Mammary epithelial cell (primary cell): ENCODE results near the gene CHD5.

Experiments
- CTCF ChIP-seq, 2 donors: IDR thresholded peaks in 1 of 2; conservative IDR thresholded peaks in 1 of 2; 2 replicates each; pipeline ENCODE4 v1.5.1; 2011 to 2012; ENCODE audit warnings: inconsistent platforms in 2 of 2, low read length in 2 of 2, mild to moderate bottlenecking in 2 of 2, control low read depth in 1 of 2, low read depth in 1 of 2; ENCODE audit not compliant: insufficient read depth in 1 of 2; ENCODE audit errors: extremely low read depth in 1 of 2
- EZH2 ChIP-seq: IDR thresholded peaks from 2 replicates; pipeline ENCODE4 v1.6.1; 2012; ENCODE audit warnings: low read length, inconsistent platforms, borderline replicate concordance

- TF ChIP-seq CTCF (conservative IDR thresholded peaks at IDR 0.05 in 1 of 2, IDR thresholded peaks at IDR 0.05 in 1 of 2; ENCODE audit: extremely low read depth in 1 of 2, insufficient read depth in 1 of 2, low read depth in 1 of 2, low read length in 2 of 2) (no peak), EZH2 (no peak)
These were observed 49.5 kb downstream of the CHD5 start for GRCh38 chr1:6130596-6130995.
